HG03378 (cell line): ENCODE data around the gene PLPP1.
"Not testable (repeated sequence)": the region's sequence is repeated elsewhere in the genome, so short reads cannot be mapped to it uniquely, and the experiment has no call there.

Experiments used
- ATAC-seq: cut with Tn5 transposase; IDR thresholded peaks from one replicate; pipeline ENCODE4 v1.9.1; 2021; ENCODE audit warnings: mild to moderate bottlenecking, moderate library complexity; ENCODE audit not compliant: unreplicated experiment

The PLPP1 gene

GRCh38 chr5:55507574-55507973 lies 27.2 kb downstream of the PLPP1 start:
- no peak for ATAC-seq

DNA sequence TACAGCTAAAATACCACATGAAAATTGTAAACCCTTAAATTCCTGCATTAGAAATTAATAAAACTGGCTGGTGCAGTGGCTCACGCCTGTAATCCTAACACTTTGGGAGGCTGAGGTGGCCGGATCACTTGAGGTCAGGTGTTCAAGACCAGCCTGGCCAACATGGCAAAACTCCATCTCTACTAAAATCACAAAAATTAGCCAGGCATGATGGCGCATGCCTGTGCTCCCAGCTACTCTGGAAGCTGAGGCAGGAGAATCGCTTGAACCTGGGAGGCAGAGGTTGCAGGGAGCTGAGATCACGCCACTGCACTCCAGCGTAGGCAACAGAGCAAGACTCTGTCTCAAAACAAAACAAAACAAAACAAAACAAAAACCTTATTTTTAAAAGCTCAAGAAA lies 29.1 kb downstream of the PLPP1 start:
- not testable (repeated sequence) for ATAC-seq

- ATAC-seq, result not testable (repeated sequence)
Observed at GRCh38 chr5:55503917-55504316, 30.8 kb downstream of the PLPP1 start.

DNA sequence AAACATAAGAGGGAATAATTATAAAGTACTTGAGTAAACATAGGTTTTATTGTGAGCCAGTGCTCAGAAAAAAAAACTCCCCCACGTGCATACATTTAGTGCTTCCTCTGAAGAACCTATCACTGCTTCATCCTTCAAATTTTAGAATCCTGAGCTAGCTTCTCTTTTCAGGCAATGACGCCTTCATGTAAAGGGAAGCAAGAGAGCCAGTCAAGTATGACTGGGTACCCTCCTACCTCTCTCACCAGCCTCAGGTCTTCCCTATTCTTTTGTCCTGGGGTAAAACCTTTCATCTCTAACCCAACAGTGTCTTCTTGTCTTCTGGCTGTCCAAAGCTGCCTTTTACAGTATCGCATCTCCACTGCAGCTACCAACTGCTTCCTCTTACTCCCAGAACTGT lies 32.0 kb downstream of the PLPP1 start:
- ATAC-seq, result no peak

GRCh38 chr5:55498457-55498856 lies 36.3 kb downstream of the PLPP1 start:
- ATAC-seq, result no peak

- no peak for ATAC-seq
Observed at GRCh38 chr5:55497712-55498111, 37.1 kb downstream of the PLPP1 start.

GRCh38 chr5:55495216-55495615 lies 39.5 kb downstream of the PLPP1 start:
- no peak for ATAC-seq

GRCh38 chr5:55492449-55492848 lies 42.3 kb downstream of the PLPP1 start:
- no peak for ATAC-seq

- ATAC-seq, result no peak
Observed at GRCh38 chr5:55485073-55485472, 49.7 kb downstream of the PLPP1 start.

DNA sequence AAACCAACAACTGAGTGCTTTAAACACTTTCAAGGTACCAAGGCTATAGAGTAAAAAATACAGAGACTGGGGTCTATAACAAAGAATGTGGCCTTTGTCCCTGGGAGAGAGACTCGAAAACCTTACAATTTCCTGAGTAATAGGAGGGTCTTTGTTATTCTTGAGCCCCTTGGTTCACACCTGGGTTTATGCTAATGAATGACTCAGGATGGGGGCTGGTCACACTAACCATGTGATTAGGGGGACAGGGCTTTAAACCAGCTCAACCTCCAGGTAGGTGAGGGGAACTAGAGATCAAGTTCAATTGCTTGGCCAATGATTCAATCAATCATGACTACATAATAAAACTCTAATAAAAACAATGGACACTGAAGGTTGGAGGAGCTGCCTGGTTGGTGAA lies 50.2 kb downstream of the PLPP1 start:
- no peak for ATAC-seq

GRCh38 chr5:55483885-55484284 lies 50.9 kb downstream of the PLPP1 start:
- ATAC-seq, result no peak

DNA sequence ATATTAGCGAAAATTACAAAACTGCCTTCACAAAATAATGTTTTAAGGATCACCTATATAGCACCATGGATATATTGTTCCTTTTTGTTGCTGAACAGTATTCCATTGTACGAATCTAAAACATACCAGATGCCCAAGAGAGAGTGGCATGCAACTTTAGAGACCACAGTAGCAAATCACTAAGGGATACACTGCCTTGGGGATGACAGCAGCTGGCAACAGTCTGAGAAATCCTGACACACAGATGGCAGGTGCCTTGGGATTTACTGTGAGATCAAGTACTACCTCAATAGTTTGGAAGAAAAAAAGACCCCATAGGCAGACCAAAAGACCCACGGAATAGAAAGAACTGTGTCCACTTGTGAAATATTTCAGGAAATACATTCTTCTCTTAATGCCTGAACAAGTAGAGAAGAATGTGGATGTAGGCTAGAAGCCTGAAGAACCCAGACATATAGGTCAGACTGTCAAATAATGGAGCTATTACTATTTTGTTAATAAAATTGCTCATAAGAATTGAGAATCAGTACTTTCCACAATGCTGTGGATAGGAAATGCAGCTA lies 53.4 kb downstream of the PLPP1 start:
- ATAC-seq, result no peak

DNA sequence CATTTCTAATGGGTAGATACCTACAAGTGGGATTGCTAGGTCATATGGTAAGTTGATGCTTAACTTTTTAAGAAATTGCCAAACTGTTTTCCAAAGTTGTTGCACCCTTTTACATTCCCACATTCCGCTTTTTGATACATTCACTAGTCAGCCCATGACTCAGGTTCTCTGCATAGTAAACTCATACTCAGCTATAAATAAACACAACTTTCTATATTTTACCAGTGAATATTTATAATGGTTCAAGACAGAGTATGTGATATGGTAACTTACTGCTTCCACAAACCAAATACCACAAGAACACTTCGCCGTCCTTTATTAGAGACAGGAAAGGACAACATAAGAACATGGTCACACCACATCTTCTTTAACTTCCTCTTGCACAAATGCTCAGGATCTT lies 54.0 kb downstream of the PLPP1 start:
- no peak for ATAC-seq

- ATAC-seq, result no peak
Observed at GRCh38 chr5:55472642-55473041, 62.1 kb downstream of the PLPP1 start.

- ATAC-seq, result no peak
Observed at GRCh38 chr5:55471468-55471867, 63.3 kb downstream of the PLPP1 start.

DNA sequence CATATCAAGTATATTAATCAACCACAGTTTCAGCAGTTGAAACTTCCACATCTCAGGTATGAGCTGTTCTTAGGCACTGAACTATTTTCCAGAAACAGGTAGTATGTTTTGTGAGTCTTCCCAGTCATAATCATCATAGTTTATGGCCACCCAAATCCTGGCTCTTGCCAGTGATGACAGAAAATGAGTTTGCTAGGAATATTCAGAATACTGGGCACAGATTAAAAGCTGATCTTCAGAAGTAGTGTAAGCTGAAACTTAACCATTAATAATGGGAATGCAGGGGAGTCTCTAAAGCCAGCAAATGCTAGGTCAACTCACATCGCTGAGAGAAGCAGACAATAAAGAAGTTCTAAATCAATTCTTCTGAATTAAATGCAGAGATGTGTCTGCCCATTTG lies 64.5 kb downstream of the PLPP1 start:
- no peak for ATAC-seq

- no peak for ATAC-seq
Observed at GRCh38 chr5:55469839-55470238, 64.9 kb downstream of the PLPP1 start.

DNA sequence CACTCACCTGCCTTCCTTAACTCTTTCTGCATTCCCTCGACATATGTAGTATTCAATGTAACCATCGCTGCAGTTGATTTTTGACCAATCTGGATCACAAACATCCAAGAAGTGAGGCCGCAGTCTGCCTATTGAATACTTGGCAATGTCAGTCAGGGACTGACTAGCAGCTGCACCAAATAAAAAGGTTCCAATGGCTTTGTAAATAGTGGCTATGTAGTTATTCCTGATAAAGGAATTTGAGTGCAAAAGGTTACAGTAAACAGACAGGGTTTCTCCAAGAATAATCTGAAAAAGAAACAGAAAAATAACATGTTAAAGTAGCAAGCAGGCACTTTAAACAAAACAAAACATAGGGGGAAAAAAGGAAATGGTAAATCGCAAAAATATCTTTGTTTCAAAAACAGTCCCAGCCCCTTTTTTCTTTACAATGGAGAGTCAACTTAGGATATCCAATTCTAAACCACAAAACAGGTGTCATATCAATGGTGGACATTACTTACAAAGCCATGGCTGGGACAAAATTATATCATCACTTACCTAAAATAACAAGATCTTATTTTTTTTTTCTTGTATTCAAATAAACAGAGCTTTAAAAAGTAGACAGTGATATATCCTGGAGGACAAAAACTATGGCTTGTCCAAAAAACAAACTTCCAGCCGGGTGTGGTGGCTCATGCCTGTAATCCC lies 66.8 kb downstream of the PLPP1 start:
- no peak for ATAC-seq

DNA sequence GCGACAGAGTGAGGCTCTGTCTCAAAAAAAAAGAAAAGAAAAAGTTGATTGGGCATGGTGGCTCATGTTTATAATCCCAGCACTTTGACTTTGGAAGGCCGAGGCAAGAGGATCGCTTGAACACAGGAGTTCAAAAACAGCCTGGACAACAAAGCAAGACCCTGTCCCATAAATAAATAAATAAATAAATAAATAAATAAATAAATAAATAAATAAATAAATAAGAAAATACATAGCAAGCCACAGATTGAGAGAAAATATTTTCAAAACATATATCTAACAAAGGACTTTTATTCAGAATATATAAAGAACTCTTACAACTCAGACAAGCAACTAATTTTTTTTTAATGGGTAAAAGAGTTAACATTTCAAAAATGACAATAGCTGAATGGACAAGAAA lies 71.2 kb downstream of the PLPP1 start:
- no peak for ATAC-seq

DNA sequence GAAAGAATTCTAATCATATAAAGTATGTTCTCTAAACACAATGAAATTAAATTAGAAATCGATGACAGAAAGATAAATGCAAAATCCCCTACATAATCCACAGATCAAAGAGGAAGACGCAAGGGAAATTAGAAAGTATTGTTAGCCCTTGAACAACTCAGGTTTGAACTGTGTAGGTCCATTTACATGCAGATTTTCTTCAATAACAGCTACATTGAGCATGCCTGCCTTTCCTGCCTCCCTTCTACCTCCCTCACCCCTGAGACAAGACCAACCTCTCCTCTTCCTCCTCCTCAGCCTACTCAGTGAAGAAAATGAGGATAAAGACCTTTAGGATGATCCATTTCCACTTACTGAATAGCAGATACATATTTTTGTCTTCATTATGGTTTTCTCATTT lies 75.2 kb downstream of the PLPP1 start:
- no peak for ATAC-seq

- ATAC-seq, result no peak
Observed at GRCh38 chr5:55456216-55456895, 78.4 kb downstream of the PLPP1 start.

DNA sequence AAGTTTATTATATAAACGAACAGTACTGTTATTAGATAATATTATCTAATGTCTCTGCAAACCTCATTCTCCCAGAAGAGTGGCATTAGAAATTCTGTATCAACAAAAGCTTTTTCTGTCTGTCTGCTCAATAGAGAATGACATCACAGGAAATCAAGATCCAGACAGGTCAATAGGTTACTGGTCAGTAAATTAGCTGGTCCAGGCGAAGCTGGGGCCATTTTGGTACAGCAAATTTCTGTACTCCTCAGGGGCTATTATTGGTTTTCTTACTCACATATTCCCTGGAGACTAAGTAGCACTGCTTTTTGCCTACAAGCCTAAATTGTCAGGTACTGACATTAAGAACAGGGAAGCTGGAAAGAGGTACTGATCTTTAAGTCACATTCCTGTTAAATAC lies 80.5 kb downstream of the PLPP1 start:
- ATAC-seq, result no peak
